ENCODE data around the gene TMEM176B.

DNA sequence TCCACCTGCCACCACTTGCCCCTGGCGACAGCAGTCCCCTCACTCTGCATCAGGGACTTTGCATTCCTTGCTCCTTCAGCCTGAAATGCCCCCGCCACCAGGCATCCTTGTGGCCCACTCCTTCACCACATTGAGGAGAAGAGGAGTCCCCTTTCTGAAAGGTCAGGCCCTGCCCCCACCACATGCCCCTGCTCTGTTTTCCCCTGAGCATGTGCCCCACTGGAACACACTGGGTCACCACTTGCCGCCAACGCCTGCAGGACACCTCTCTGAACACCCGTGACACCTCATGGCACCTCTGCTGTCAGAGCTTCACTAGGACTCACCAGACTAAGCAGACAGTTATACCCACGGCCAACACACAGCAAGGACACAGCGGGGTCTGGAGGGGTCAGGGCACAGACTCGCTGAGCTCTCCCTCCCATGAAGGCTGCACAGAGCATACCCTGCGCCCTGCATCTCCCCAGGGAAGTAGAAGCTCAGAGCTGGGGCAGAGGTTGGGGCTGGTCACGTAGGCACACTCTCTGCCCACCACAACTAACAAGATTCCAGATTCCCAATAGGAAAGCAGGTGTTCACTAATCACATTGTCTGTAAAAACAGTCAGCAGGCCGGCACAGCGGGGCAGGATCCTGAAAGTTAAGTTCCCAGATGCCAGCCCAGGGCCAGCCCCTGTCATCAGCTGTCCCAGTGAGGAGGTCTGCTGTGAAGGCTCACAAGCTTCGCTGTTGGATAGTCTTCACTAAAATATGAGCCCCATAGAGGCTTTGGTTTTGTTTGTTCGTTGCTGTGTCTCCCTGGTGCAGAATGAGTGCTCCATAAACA, 46.3 kb upstream of the TMEM176B start:
- TF ChIP-seq, protein P1, sequence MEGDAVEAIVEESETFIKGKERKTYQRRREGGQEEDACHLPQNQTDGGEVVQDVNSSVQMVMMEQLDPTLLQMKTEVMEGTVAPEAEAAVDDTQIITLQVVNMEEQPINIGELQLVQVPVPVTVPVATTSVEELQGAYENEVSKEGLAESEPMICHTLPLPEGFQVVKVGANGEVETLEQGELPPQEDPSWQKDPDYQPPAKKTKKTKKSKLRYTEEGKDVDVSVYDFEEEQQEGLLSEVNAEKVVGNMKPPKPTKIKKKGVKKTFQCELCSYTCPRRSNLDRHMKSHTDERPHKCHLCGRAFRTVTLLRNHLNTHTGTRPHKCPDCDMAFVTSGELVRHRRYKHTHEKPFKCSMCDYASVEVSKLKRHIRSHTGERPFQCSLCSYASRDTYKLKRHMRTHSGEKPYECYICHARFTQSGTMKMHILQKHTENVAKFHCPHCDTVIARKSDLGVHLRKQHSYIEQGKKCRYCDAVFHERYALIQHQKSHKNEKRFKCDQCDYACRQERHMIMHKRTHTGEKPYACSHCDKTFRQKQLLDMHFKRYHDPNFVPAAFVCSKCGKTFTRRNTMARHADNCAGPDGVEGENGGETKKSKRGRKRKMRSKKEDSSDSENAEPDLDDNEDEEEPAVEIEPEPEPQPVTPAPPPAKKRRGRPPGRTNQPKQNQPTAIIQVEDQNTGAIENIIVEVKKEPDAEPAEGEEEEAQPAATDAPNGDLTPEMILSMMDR (conservative IDR thresholded peaks at IDR 0.05), result no peak
- no peak for TF ChIP-seq ZFX (IDR thresholded peaks at IDR 0.05)

Measured in C4-2B (cell line).